HG02885 (cell line): ENCODE results near the gene KCNA1.
"Not testable (repeated sequence)": the region's sequence is repeated elsewhere in the genome, so short reads cannot be mapped to it uniquely, and the experiment has no call there.

Experiments
- ATAC-seq: cut with Tn5 transposase; IDR thresholded peaks from one replicate; pipeline ENCODE4 v1.9.1; 2021; ENCODE audit warnings: mild to moderate bottlenecking; ENCODE audit not compliant: unreplicated experiment, poor library complexity

The KCNA1 gene

DNA sequence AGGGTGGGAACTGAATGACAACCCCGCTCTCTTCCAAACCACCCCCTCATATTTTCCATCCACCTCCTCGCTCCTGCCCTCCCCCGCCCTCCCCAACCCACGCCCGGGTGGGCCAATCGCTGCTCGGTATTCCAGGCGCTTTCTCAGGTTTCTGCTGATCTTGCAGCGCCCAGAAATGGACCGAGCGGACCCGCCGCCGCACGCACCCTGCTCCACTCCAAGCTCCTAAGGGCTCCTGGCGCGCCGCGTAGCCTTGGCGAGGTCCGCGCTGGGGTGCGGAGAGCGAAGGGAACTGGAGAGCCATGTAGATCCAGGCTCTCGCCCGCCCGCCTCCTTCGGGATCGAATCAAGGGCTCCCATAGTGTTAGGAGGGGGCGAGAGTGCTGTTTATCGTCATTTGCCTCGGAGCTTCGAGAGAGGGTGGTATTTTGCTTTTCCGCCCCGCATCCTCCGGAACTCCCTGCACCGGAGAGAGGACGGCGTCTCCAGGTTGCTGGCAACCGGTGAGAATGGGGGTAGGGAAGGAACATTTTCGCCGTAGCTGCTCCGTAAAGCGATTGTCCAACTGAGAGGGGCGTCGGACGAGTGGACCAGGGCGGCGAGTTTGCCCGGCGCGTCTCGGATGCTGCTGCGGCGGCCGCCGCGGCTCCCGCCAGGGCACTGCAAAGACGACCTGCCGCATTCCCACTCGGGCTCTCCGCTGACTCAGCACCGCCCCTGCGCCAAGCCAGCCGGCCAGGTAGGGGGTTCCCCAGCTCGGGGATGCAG lies at the start of gene KCNA1:
Gene KCNA1 (plus strand): TSS at position 172 of the 768 bp plus-strand sequence. CDS start 1,474 bp downstream, outside the sequence.
- no peak for ATAC-seq

DNA sequence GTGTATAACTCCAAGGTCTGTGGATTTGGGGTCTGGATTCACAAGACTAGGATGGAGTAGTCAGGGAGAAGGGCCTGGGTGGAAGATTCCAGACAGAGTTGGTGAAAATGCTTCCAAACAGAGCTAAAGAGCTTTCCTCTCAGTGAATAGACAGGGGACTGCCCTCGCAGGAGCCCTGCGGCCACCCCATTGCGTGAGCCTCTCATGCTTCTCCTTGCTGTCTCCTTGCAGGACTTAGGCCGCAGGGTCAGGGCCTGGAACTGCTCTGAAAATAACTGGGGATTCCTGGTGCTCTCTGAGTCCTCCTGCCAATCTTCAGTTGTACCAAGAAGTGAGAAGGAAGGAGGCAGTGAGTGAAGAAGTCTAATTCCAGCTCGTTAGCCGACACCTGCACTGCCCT lies 49.0 kb upstream of the KCNA1 start:
- no peak for ATAC-seq

DNA sequence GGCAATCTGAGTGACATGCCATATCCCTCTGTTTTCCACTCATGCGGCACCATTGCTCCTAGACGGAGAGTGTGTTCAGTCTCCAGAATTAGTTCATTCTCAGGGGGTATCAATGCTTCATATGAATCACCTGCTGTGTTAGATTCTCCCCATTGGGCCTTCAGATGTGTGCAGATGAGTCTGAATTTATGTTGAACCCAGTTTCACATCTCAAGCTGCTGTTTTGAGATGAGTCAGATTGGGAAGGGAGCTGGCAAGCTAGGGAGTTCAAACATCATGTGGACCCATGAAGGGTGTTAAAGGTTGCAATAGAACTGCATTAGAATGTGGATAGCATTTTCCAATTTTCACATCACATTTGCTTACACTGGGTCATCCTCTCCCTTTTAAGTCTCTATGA lies 46.9 kb upstream of the KCNA1 start:
- ATAC-seq: no peak

DNA sequence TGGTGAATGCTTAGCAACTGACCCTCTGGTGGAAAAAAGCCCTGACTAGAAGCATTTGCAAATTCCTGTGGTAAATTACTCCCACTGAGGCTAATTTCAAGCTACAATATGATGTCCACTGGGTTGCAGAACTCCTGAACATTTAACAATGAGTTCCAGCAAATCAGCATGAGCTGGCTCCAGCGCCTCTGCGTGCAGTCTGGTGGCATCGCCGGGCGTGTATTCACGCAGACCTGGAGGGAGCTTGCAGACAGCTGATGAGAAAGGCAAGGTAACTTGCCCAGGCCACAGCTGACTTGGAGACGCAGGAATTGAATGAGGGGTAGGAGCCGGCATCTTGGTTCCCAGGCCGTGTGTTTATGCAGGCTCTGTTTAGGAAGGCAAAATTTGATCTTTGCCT lies 45.1 kb upstream of the KCNA1 start:
- ATAC-seq: no peak

DNA sequence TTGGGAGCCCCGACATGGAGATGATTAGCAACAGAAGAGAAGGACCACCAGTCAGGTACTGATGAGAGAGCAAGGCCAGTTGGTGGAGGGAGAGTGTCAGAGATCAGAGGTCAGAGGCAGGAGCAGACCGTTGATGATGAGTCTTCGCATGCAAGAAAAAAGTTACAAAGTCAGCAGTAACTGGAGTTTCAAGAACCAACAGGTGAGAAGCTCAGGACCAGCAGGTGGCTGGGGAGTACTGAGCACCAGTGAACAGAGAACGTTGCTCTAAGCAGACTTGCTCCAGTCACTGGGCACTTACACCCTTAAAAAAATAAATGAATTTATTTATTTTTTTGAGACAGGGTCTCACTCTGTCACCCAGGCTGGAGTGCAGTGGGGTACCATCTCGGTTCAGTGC lies 44.5 kb upstream of the KCNA1 start:
- ATAC-seq: no peak

DNA sequence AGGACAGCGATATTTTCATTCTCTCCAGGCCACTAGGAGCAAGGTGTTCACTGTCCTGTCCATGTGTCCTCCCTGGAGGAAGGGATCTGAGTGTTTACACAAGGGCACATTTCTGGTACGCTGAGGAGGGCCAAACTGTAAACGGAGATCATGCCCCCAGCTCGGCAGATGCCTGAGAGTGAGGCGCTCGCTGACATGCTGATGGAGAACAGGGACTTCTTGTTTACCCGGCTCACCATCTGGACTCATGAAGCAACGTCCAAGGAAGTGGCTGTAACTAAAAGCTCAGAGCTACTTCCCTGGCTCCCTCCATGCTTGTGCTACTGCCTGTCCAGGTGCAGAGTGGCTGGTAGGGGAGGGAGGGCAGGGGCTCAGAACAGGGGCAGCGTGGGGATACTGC lies 43.4 kb upstream of the KCNA1 start:
- ATAC-seq: no peak

DNA sequence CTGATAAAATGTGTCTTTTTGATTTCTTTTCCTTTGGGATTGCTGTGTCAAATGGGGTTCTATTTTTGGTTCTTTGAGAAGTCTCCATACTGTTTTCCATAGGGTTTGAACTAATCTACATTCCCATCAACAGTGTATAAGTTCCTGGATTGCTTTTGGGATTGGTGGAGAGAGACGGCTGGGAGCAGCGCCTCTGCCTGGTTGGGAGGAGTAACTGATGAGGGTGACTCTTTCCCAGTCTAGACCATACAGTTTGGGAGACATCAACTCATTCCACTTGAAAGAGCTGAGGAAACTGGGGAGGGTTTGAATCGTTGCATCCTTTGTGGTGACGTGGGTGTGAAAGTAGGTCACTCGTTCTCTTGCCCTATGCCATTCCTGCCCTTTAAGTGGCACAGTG lies 42.3 kb upstream of the KCNA1 start:
- ATAC-seq: no peak

DNA sequence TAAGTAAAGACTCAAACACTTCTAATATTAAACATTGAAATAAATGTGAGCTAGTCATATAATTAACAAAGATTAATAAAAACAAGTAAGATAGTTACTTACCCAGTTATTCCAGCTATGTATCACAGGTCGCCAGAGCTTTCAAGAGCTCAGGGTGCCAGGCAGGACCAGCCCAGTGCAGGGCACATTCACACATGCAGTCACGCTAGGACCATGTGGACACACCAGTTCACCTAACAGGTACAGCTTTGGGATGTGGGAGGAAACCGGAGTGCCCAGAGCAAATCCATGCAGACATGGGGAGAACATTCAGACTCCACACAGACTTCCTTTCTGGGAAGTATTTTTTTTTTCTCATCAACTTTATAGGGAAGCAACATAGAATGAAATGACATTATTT lies 39.3 kb upstream of the KCNA1 start:
- ATAC-seq: no peak

DNA sequence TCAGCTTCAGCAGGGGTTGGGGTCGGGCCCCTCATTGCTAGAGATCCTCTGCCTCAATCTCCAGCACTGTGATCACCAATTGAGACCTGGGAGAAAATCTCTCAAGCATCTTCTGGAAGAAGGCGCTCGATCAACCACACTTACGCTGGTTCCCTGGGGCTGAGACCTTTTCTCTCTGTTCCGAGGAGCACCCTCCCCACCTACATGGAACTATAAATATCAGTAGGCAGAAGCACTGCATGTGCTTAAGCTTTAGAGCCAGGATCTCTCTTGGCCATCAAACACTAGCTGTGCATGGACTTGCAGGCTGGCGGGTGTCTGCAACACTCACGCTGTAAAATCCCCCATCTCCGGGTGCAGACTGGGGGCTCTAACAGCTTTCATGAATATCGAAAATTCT lies 38.2 kb upstream of the KCNA1 start:
- ATAC-seq: no peak

DNA sequence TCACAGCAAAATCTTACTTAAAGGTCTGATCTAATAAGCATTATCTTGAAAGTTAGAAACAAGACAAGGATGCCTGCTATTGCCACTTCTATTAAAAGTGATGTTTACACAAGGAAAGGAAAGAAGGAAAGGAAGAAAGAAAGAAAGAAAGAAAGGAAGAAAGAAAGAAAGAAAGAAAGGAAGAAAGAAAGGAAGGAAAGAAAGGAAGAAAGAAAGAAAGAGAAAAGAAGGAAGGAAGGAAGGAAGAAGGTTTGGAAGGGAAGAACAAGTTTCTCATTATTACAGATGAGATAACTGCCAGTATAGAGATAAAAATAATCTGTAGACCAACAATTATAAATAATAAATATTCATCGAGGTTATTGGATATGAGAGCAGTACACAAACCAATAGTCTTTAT lies 35.8 kb upstream of the KCNA1 start:
- no peak for ATAC-seq

DNA sequence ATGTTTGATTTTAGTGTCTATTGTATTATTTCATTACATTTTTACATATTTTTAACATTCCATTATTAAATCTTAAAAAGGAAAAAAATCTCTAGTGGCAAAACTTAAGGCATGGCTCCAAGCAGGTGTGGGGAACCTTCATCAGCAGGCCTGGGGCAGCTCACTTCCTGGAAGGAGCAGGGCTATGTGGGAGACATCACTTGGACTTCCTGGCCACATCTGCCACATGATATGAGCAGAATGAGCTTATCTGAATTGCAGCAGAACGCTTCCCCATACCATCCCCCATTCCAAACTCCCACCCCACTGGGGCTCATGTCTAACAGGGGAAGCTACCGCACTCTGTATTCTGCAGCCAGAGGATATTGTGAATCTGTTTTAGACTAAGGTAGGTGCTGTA lies 35.0 kb upstream of the KCNA1 start:
- no peak for ATAC-seq

DNA sequence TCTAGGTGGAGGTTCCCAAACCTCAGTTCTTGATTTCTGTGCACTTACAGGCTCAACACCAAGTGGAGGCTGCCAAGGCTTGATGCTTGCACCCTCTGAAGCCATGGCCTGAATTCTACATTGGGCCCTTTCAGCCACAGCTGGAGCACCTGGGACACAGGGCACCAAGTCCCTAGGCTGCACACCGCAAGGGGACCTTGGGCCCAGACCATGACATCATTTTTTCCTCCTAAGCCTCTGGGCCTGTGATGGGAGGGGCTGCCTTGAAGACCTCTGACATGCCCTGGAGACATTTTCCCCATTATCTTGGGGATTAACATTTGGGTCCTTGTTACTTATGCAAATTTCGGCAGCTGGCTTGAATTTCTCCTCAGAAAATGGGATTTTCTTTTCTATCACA lies 30.2 kb upstream of the KCNA1 start:
- not testable (repeated sequence) for ATAC-seq

DNA sequence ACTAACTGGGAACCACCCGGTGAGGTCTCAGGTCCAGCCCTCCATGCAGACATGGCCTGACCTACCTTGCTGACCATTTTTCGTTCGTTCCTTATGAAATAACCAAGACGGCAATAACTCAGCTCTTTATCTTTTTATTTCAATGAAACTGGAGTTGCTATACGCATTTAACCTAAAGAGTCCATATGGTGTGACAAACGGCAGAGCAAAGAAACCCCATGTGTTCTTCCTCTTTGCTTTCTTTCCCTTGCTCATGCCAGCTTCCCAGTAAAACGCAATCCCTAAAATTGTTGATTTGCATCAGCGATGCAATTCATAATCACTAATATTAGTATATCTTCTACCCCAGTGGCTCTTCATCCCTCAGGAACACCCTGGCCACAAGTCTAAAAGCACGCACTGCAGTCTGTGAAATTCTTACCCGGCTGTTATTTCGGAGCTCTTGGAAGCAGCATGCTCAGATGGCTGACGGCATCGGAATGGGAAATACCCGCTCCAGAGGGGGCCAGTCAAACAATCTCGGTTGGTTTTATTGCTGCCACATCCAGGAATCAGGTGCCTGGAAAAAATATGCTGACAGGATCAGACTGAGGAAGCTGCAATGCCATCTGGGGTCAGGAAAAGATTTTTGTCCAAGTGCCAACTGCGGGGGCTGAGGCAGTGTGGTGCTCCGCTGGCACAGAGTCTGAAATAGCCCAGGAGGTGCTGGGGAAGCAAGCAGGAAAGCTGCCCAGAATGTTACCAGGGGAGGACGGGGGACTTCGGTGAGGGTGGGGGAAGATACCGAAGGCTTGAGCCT lies 28.2 kb upstream of the KCNA1 start:
- ATAC-seq: no peak

DNA sequence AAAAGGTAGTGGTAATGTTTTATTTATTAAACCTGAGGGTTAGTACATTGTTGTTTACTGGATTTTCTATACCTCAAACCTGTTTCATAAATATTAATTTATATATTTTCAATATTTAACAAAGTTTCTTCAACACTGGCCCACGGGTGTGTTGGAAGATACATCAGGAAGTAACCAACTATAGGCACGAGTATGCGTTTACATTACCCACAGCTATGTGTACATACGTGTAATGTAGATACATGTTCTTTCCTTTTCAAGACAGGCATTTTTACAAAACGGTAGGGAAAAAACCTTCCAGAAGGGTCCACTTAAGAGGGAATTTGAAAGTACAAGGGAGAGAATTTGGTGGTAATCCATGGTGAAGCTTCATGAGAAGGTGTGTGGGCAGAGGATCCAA lies 17.8 kb upstream of the KCNA1 start:
- ATAC-seq: no peak

DNA sequence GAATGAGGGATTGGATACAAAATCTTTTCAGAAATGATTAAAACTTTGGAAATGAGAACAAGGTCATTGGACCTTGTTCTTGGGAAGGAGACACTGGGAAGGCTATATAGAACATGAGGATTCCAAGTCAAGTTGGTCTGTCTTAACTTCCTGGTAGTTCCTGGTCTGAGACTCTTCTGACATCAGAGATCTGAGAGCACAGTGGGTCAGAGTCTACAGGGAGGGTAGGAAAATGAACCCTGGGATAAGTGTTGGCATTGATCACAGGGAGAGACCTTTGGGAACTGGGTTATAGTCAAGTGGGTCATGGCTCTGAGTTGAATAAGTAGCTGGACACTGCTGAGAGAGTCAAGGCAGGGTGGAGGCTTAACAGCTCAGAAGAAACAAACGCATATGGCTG lies 17.3 kb upstream of the KCNA1 start:
- ATAC-seq: no peak

DNA sequence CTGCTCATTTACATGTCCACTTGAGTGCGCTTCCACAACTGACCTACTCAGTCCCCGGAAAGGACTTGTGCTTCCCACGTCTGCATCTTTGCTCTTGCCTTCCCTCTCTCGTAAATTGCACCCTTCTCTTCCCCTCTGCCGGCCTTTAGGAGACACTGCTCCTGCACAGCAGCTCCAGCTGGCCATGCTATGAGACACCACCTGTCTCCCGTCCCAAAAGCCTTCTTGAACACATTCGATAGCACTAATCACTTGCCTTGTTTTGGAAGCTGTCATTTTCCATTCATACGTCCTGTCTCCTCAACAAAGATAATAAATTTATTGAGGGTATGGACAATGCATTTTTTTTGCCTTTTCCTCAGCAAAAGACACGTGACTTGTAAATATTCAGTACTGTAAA lies 15.7 kb upstream of the KCNA1 start:
- ATAC-seq: no peak

DNA sequence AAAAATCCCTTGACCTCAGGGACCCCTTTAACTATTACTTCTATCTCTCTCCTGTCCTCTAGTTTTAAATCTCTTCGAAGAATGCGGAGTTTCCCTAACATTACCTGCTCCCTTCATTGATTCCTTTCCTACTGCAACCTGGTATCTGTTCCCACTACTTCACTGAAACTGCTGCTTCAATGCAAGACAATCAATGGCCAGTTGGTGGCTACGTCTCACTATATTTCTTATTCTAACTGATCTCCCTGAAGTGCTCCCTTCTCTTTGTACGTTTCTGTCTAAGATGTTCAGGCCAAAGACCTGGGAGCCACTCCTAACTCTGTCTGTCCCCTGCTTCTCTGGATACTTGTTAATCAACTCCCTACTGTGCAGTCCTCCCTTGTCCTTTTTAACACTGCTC lies 10.3 kb upstream of the KCNA1 start:
- no peak for ATAC-seq

DNA sequence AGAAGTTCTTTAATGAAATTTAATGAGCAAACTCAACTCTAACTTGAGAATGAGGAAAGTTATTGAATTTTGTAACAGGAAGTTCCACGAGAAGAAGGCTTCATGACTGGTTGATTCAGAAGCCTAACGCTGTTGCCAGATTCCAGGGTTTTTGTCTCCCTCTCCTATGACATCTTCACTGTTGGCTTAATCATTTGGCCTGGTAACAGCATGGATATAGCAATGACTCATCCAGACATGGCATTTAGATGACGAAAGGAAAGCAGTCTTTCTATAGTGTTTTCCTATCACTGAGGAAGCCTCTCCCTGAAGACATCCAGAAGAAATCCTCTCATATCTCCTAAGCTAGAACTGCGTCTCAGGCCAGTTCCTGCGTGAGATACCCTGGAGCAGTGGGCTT lies 9.4 kb upstream of the KCNA1 start:
- ATAC-seq: no peak

DNA sequence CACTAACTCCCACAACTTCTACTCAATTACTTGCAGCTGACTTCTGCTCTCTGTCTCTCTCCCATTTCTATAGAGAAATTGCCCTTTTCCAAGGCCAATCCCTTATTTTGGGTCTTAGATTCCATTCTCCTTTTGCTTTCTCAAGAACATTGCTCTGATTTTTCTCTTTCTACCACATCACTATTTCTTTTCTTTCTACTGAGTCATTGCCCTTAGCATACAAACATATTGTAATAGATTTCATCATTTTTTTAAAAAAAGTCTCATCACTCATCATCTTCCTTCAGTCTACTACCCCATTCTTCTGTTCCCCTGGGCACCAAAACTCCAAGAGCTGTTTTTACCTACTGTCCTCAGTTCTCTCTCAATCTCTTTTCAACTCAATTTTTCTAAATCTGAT lies 4.4 kb upstream of the KCNA1 start:
- ATAC-seq: no peak

DNA sequence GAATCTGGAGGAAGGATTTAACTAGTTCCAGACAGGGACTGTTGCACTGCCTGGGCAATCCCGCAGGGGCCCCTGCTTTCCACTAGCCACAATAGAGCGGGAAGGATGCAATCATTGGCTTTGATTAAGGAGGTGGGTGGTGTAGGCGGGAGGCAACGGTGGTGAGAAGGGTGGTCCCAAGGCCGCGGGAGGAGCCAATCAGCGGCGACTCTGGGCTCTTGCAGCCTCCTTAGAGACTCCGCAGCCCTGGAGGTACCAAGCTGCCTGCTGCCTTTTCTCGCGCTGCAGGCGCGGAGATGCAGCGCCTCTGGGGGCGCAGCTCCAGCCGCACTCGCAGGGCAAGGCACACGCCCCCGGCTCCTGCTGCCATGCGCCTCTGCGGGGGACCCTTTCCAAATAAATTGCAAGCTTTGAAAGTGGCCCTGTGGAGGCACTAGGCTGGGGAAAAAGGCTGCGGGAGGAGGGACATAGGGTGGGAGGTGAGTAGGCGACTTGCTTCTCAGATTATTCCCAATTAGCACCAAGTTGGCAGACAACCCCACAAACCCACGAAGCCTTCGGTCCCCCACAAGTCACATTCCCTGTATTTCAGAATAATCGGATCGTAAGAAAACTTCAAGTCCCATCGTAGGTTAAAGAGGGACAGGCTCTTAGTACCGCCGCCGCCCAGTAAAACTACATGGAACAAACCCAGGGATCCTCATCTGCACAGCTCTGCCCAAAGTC lies 858 bp upstream of the KCNA1 start:
- ATAC-seq: no peak

DNA sequence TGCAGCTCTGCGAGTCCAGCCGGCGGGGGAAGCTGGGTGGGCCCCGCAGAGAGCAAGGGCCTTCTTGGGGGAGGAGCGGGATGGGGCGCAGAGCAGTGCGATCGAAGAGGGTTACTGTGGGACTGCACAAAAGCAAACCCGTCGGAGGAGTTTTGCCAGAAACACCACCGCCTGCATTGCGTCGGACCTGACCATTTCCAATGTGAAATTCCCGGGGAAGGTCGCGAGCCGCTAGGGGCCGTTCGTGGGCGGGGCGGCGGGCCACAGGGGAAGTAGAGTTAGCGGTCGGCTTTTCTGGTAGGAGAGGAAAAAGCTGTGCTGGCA lies 333 bp upstream of the KCNA1 start:
- no peak for ATAC-seq
